HG02885 (cell line): ENCODE data around the gene ZNF276.
A peak's percentile ranks its signal among the peaks of the same experiment; 100 is the strongest.
"Not testable (repeated sequence)": the region's sequence is repeated elsewhere in the genome, so short reads cannot be mapped to it uniquely, and the experiment has no call there.

Source experiments
- ATAC-seq: cut with Tn5 transposase; IDR thresholded peaks from one replicate; pipeline ENCODE4 v1.9.1; 2021; ENCODE audit warnings: mild to moderate bottlenecking; ENCODE audit not compliant: unreplicated experiment, poor library complexity

The ZNF276 gene

GRCh38 chr16:89720813-89721545 is at the start of gene ZNF276, which contains the start of gene VPS9D1:
TSS of gene ZNF276 (plus strand) at chr16:89721537. CDS start at chr16:89721641, 104 bp downstream.
TSS of gene VPS9D1 (minus strand) at chr16:89720898. CDS start at chr16:89720861, 37 bp downstream.
- ATAC-seq: peak; percentile 60

GRCh38 chr16:89671565-89671964 is 49.8 kb upstream of the ZNF276 start:
- ATAC-seq: not testable (repeated sequence)

- no peak for ATAC-seq
Observed at GRCh38 chr16:89672177-89672941, 49.0 kb upstream of the ZNF276 start.

GRCh38 chr16:89678258-89678657 is 43.1 kb upstream of the ZNF276 start:
- no peak for ATAC-seq

- ATAC-seq: no peak
Observed at GRCh38 chr16:89685916-89686315, 35.4 kb upstream of the ZNF276 start.

GRCh38 chr16:89686520-89687091 is 34.7 kb upstream of the ZNF276 start, which contains the start of gene CDK10:
TSS of gene CDK10 (plus strand) at chr16:89686689. CDS start at chr16:89686711, 22 bp downstream.
- ATAC-seq: peak; percentile 88

- peak; percentile 28 for ATAC-seq
Observed at GRCh38 chr16:89687092-89687940, 34.0 kb upstream of the ZNF276 start.

- ATAC-seq: no peak
Observed at GRCh38 chr16:89688395-89688794, 32.9 kb upstream of the ZNF276 start.

- no peak for ATAC-seq
Observed at GRCh38 chr16:89689142-89689541, 32.2 kb upstream of the ZNF276 start.

GRCh38 chr16:89689621-89690020 is 31.7 kb upstream of the ZNF276 start:
- not testable (repeated sequence) for ATAC-seq

- no peak for ATAC-seq
Observed at GRCh38 chr16:89690392-89690901, 30.9 kb upstream of the ZNF276 start.

- no peak for ATAC-seq
Observed at GRCh38 chr16:89691231-89691985, 29.9 kb upstream of the ZNF276 start.

- no peak for ATAC-seq
Observed at GRCh38 chr16:89691986-89692569, 29.3 kb upstream of the ZNF276 start.

GRCh38 chr16:89693289-89693731 is 28.0 kb upstream of the ZNF276 start:
- no peak for ATAC-seq

GRCh38 chr16:89693931-89694783 is 27.2 kb upstream of the ZNF276 start:
- ATAC-seq: no peak

- not testable (repeated sequence) for ATAC-seq
Observed at GRCh38 chr16:89694784-89695085, 26.6 kb upstream of the ZNF276 start.

GRCh38 chr16:89695086-89695874 is 26.1 kb upstream of the ZNF276 start:
- no peak for ATAC-seq
